Upper lobe of right lung (tissue), 1 donor: ENCODE data around the gene PCGF3. TPM values are rescaled to one million over a fixed set of nuclear protein-coding genes. Genes with fewer than 3 reads are reported as not detected.

Experiments
- ATAC-seq: fragments of 200-7000 bp; cut with Tn5 transposase; one replicate; pipeline ENCODE4 v1.9.1; 2020; ENCODE audit warnings: mild to moderate bottlenecking, moderate library complexity
- DNase-seq: peaks from one replicate; pipeline ENCODE4 v3.0.0-alpha.2; 2020
- H3K27ac ChIP-seq: fragments of 200-600 bp; one replicate; pipeline ENCODE4 v1.8.0; 2022
- H3K27me3 ChIP-seq: fragments of 200-600 bp; one replicate; pipeline ENCODE4 v1.8.0; 2022; ENCODE audit warnings: mild to moderate bottlenecking
- H3K36me3 ChIP-seq: fragments of 200-600 bp; one replicate; pipeline ENCODE4 v1.8.0; 2022
- H3K4me1 ChIP-seq: fragments of 200-600 bp; one replicate; pipeline ENCODE4 v1.8.0; 2022
- H3K4me3 ChIP-seq: fragments of 200-600 bp; one replicate; pipeline ENCODE4 v1.8.0; 2022; ENCODE audit warnings: mild to moderate bottlenecking
- H3K9me3 ChIP-seq: fragments of 200-600 bp; one replicate; pipeline ENCODE4 v1.8.0; 2022
- intact Hi-C: fragments of 100-400 bp; cut with DNase I; formaldehyde crosslinking; loops from one replicate; pipeline ENCODE4 v1.11.0; 2022
- total RNA-seq: library from RNA; stranded (reverse); fragmentation: NEBNext Ultra II Directional; extraction: Animal tissue kit (Norgen Biotek cat#: 25700); gene quantifications from one replicate; pipeline ENCODE4 v1.2.1, GENCODE V29; 2021
- TF ChIP-seq, protein P1 (sequence below): fragments of 200-600 bp; IDR thresholded peaks from one replicate; pipeline ENCODE4 v1.8.0; 2022; ENCODE audit warnings: antibody characterized with exemption
- donor health status: DM: no; HTN: yes; CAD: no; lungs with severe emphysema.

Gene PCGF3
- total RNA-seq, 1 donor from 2014 or later, result 42.2 TPM

DNA sequence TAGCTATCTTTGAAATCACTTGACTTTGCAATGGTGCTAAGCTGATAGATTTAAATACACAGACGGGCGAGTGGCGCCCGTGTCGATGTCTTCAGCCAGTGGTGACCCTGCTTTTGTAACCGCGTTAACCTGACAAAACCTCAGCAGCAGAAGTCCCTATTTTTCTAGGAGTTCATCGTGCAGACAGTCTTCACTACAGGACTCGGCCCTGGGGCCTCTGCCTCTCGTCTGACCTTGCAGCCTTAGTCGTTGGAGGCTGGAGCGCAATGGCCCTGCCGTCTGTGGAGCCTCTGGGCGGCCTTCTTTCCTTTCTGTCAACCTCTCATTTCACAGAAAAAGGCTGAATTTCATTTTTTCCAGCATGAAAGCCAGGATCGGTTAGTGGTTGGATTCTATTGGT is 62.4 kb downstream of the PCGF3 start:
- TF ChIP-seq, protein P1, sequence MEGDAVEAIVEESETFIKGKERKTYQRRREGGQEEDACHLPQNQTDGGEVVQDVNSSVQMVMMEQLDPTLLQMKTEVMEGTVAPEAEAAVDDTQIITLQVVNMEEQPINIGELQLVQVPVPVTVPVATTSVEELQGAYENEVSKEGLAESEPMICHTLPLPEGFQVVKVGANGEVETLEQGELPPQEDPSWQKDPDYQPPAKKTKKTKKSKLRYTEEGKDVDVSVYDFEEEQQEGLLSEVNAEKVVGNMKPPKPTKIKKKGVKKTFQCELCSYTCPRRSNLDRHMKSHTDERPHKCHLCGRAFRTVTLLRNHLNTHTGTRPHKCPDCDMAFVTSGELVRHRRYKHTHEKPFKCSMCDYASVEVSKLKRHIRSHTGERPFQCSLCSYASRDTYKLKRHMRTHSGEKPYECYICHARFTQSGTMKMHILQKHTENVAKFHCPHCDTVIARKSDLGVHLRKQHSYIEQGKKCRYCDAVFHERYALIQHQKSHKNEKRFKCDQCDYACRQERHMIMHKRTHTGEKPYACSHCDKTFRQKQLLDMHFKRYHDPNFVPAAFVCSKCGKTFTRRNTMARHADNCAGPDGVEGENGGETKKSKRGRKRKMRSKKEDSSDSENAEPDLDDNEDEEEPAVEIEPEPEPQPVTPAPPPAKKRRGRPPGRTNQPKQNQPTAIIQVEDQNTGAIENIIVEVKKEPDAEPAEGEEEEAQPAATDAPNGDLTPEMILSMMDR, result no peak
- peaks cover 3% of the 10 kb centered on the region for H3K4me1 ChIP-seq
- no peaks in the 10 kb centered on the region for H3K27me3 ChIP-seq
- H3K4me3 ChIP-seq, result no peak overlapping the region
- DNase-seq (no peak), ATAC-seq (no peak)
- no peaks in the 10 kb centered on the region for H3K9me3 ChIP-seq
- H3K27ac ChIP-seq, result no peak overlapping the region
- H3K36me3 ChIP-seq, result peaks cover 78% of the 10 kb centered on the region
- intact Hi-C loops, result no loop called here

DNA sequence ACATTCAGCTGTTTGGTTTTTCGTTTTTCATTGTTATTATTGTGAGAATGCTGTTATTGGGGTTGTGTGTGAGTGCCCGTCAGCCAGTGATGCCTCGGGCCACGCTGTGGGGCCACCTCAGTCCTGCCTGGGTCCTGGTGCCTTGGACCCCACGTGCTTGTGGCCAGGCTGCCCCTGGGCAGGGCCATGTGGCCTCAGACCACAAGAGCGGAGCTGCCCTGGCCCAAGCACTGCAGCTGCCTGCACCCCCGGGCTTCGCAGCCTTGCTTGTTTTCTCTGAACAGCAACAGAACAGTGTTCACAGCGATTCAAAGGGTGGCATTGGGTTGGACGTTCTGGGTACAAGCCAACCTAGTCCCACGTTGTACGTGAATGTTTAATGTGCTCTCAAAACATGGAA is 63.4 kb downstream of the PCGF3 start:
- no peak for DNase-seq
- H3K9me3 ChIP-seq, result no peaks in the 10 kb centered on the region

DNA sequence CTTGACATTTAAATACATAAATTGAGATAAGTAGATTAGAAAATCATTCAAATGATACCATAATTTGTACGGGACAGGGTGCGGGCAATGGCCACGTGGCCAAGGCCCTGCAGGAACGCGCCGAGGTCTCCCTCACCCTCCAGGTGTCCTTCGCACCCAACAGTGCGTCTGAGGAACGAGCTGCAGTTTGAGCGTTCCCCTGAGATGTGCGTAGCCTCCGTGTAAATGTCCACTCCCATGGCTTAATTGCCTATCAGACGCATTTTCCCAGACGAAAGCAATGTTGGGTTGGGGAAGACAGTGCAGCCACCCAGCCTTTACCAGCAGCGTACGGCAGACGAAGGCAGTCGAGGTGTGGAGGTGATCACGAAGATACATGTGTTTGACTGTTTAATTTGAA is 63.9 kb downstream of the PCGF3 start:
- peaks cover 8% of the 10 kb centered on the region for H3K4me1 ChIP-seq
- no peaks in the 10 kb centered on the region for H3K27me3 ChIP-seq
- DNase-seq (no peak), ATAC-seq (no peak)
- H3K4me3 ChIP-seq, result no peak overlapping the region
- no peaks in the 10 kb centered on the region for H3K9me3 ChIP-seq
- peaks cover 65% of the 10 kb centered on the region for H3K36me3 ChIP-seq
- intact Hi-C loops, result no loop called here
- H3K27ac ChIP-seq, result no peak overlapping the region
- TF ChIP-seq, protein P1, result no peak

More for the DNA sequence above, 63.4 kb downstream of the PCGF3 start:
- TF ChIP-seq, protein P1, result no peak
- Histone ChIP-seq H3K27me3 (no peaks in the 10 kb centered on the region), H3K36me3 (peaks cover 69% of the 10 kb centered on the region), H3K27ac (no peak overlapping the region), H3K4me3 (no peak overlapping the region), H3K4me1 (peaks cover 8% of the 10 kb centered on the region)
- no peak for ATAC-seq
- intact Hi-C loops, result no loop called here

DNA sequence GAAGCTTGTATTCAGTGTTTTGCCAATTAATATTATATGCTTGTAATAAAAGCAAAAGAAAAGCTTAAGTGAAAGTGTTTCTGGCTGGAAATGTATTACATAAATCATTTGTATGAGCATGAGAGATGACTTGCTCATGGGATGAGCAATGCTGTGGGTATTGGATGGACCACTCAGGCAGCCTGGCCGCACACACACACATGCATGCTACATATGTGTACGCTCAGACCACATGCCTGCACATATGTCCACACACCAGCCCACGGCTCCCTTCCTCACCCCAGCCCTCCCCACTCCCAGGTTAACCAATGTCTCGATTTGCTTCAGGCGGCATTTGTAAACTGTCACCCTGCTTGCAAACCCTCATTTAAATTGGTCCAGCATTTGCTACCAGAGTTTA is 64.4 kb downstream of the PCGF3 start:
- intact Hi-C loops, result no loop called here
- ATAC-seq, result no peak
- no peaks in the 10 kb centered on the region for H3K9me3 ChIP-seq
- TF ChIP-seq, protein P1, result no peak
- no peaks in the 10 kb centered on the region for H3K27me3 ChIP-seq
- H3K36me3 ChIP-seq, result peaks cover 65% of the 10 kb centered on the region
- H3K4me3 ChIP-seq, result no peak overlapping the region
- no peak overlapping the region for H3K27ac ChIP-seq
- no peak for DNase-seq
- peaks cover 8% of the 10 kb centered on the region for H3K4me1 ChIP-seq

DNA sequence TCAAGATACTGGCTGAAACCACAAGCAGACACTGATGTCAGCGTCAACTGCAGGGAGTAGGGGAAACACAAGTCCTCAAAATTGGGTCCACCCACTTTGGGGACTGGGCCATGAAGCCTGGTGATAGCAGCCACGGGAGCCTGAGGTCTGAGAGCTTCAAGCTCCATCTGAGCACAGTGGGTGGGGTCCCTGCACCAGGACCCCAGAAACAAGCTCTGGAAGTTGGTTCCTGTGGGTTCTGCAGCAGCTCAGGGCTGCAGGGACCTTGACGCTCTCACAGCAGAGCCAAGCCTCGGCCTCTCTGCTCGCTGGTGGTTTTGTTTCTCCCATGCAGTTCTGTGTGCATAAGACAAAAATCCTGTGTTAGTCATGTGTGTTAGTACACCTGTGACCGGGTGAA is 65.8 kb downstream of the PCGF3 start:
- intact Hi-C loops, result no loop called here
- peaks cover 68% of the 10 kb centered on the region for H3K36me3 ChIP-seq
- peak; percentile 14 for ATAC-seq

More for the DNA sequence above, 65.8 kb downstream of the PCGF3 start:
- Histone ChIP-seq H3K9me3 (no peaks in the 10 kb centered on the region), H3K4me1 (peaks cover 11% of the 10 kb centered on the region), H3K27ac (no peak overlapping the region), H3K4me3 (no peak overlapping the region), H3K27me3 (no peaks in the 10 kb centered on the region)
- TF ChIP-seq, protein P1, result no peak
- no peak for DNase-seq
